Smooth muscle cell (in vitro differentiated cells): Measurements from ENCODE around the gene ID3. TPM values are rescaled to one million over a fixed set of nuclear protein-coding genes. Genes with fewer than 3 reads are reported as not detected.

Experiments used
- DNase-seq: peaks from one replicate; lab custom pipeline; 2025; ENCODE audit not compliant: unreplicated experiment; lab: John Stamatoyannopoulos, UW
- H2AFZ ChIP-seq: fragments of 200-600 bp; sonication (generic); 2 replicates; pipeline ENCODE4 v1.6.0; 2016; ENCODE audit warnings: antibody characterized with exemption, low read depth, mild to moderate bottlenecking
- H3F3A ChIP-seq: fragments of 200-600 bp; sonication (generic); 2 replicates; pipeline ENCODE4 v1.6.0; 2017; ENCODE audit warnings: antibody characterized with exemption, low read depth
- H3K27ac ChIP-seq: fragments of 200-600 bp; sonication (generic); 2 replicates; pipeline ENCODE4 v1.5.1; 2016; ENCODE audit warnings: low read depth, mild to moderate bottlenecking
- H3K27me3 ChIP-seq: fragments of 200-600 bp; sonication (generic); 2 replicates; pipeline ENCODE4 v1.6.1; 2016; ENCODE audit warnings: low read depth, mild to moderate bottlenecking
- H3K36me3 ChIP-seq: fragments of 200-600 bp; sonication (generic); 2 replicates; pipeline ENCODE4 v1.5.1; 2016; ENCODE audit warnings: low read depth
- H3K4me1 ChIP-seq: fragments of 200-600 bp; sonication (generic); 2 replicates; pipeline ENCODE4 v1.5.1; 2016; ENCODE audit warnings: low read depth
- H3K4me2 ChIP-seq: fragments of 200-600 bp; sonication (generic); 2 replicates; pipeline ENCODE4 v1.6.0; 2016; ENCODE audit warnings: mild to moderate bottlenecking
- H3K4me3 ChIP-seq: fragments of 200-600 bp; sonication (generic); 2 replicates; pipeline ENCODE4 v1.5.1; 2016; ENCODE audit warnings: mild to moderate bottlenecking
- H3K79me2 ChIP-seq: fragments of 200-600 bp; sonication (generic); 2 replicates; pipeline ENCODE4 v1.6.0; 2016; ENCODE audit warnings: low read depth, mild to moderate bottlenecking
- H3K9ac ChIP-seq: fragments of 200-600 bp; sonication (generic); 2 replicates; pipeline ENCODE4 v1.6.0; 2016; ENCODE audit warnings: low read depth
- H3K9me3 ChIP-seq: fragments of 200-600 bp; sonication (generic); replicated peaks from 2 replicates; pipeline ENCODE4 v1.5.1; 2016; ENCODE audit warnings: low read depth
- H4K20me1 ChIP-seq: fragments of 200-600 bp; sonication (generic); 2 replicates; pipeline ENCODE4 v1.6.0; 2016; ENCODE audit warnings: low read depth
- CTCF ChIP-seq: fragments of 200-600 bp; sonication (generic); IDR thresholded peaks from 2 replicates; pipeline ENCODE4 v1.5.1; 2017; ENCODE audit warnings: borderline replicate concordance, mild to moderate bottlenecking, antibody characterized with exemption; ENCODE audit not compliant: insufficient read depth, poor library complexity, severe bottlenecking
- WGBS: methylation state at CpG from one replicate; pipeline ENCODE4 v1.1.7; 2016; ENCODE audit warnings: low lambda C conversion rate; 5-methylcytosine and 5-hydroxymethylcytosine counted together
- polyA plus RNA-seq: library from polyadenylated mRNA; unstranded; fragments of >200 nt; fragmentation: Nextera tagmentation; extraction: Ambion mirVana; gene quantifications from 2 replicates; pipeline ENCODE4 v1.2.1, GENCODE V29; 2016
- total RNA-seq: library from RNA; depleted of rRNA; stranded (reverse); fragments of >200 nt; gene quantifications from 2 replicates; pipeline ENCODE4 v1.2.3, GENCODE V29; 2014

ID3 gene
- total and polyA plus RNA-seq, 2 experiments from 2014 or later = 752 to 929 TPM

GRCh38 chr1:23563755-23564374, 4.6 kb upstream of the ID3 start:
- Histone ChIP-seq H3K79me2 (peaks cover 5% of the 10 kb centered on the region), H2AFZ (no peak overlapping the region)

GRCh38 chr1:23563003-23563402, 3.7 kb upstream of the ID3 start:
- peak overlapping the region; percentile 99 for H3K27ac ChIP-seq
- peaks cover 13% of the 10 kb centered on the region for H4K20me1 ChIP-seq
- H3K4me1 ChIP-seq = peaks cover 56% of the 10 kb centered on the region
- peaks cover 66% of the 10 kb centered on the region for H3F3A ChIP-seq
- H3K79me2 ChIP-seq = peaks cover 13% of the 10 kb centered on the region
- no peak overlapping the region for H2AFZ ChIP-seq
- H3K4me3 ChIP-seq = peak overlapping the region; percentile 28
- H3K4me2 ChIP-seq = peak overlapping the region; percentile 79
- H3K9me3 ChIP-seq = no peaks in the 10 kb centered on the region
- DNase-seq = no peak
- H3K9ac ChIP-seq = peak overlapping the region; percentile 61
- no peak for TF ChIP-seq CTCF
- no peaks in the 10 kb centered on the region for H3K27me3 ChIP-seq
- H3K36me3 ChIP-seq = no peaks in the 10 kb centered on the region
- WGBS = 65% methylated on average over 8 of the region's 9 CpGs

More at GRCh38 chr1:23563755-23564374, 4.6 kb upstream of the ID3 start:
- peak overlapping the region; percentile 60 for H3K4me2 ChIP-seq
- H3K9me3 ChIP-seq = no peaks in the 10 kb centered on the region
- H3K27me3 ChIP-seq = no peaks in the 10 kb centered on the region
- no peak for TF ChIP-seq CTCF
- no peak overlapping the region for H3K4me3 ChIP-seq
- no peaks in the 10 kb centered on the region for H3K36me3 ChIP-seq
- H3K4me1 ChIP-seq = peaks cover 60% of the 10 kb centered on the region
- peak overlapping the region; percentile 99 for H3K27ac ChIP-seq
- peaks cover 4% of the 10 kb centered on the region for H4K20me1 ChIP-seq
- 92% methylated on average over 3 of the region's 3 CpGs for WGBS
- H3F3A ChIP-seq = peaks cover 57% of the 10 kb centered on the region
- H3K9ac ChIP-seq = peak overlapping the region; percentile 61
- DNase-seq = no peak

GRCh38 chr1:23562137-23562876, 3.0 kb upstream of the ID3 start:
- Histone ChIP-seq H3K4me3 (peak overlapping the region; percentile 28), H3K36me3 (no peaks in the 10 kb centered on the region), H3K79me2 (peaks cover 19% of the 10 kb centered on the region), H3K27me3 (no peaks in the 10 kb centered on the region), H2AFZ (no peak overlapping the region), H3K9ac (peak overlapping the region; percentile 89), H3K4me1 (peaks cover 59% of the 10 kb centered on the region), H4K20me1 (peaks cover 20% of the 10 kb centered on the region), H3K9me3 (no peaks in the 10 kb centered on the region), H3K4me2 (peak overlapping the region; percentile 98), H3K27ac (peak overlapping the region; percentile 99), H3F3A (peaks cover 72% of the 10 kb centered on the region)
- under 1% methylated on average over 19 of the region's 19 CpGs for WGBS
- no peak for TF ChIP-seq CTCF
- DNase-seq = peak; percentile 75
